GM19351 (cell line): ENCODE results near the gene KIAA1958.
"Not testable (repeated sequence)": the region's sequence is repeated elsewhere in the genome, so short reads cannot be mapped to it uniquely, and the experiment has no call there.

Experiments used
- ATAC-seq: cut with Tn5 transposase; IDR thresholded peaks from one replicate; pipeline ENCODE4 v1.9.1; 2021; ENCODE audit warnings: mild to moderate bottlenecking, moderate library complexity; ENCODE audit not compliant: unreplicated experiment

The KIAA1958 gene

DNA sequence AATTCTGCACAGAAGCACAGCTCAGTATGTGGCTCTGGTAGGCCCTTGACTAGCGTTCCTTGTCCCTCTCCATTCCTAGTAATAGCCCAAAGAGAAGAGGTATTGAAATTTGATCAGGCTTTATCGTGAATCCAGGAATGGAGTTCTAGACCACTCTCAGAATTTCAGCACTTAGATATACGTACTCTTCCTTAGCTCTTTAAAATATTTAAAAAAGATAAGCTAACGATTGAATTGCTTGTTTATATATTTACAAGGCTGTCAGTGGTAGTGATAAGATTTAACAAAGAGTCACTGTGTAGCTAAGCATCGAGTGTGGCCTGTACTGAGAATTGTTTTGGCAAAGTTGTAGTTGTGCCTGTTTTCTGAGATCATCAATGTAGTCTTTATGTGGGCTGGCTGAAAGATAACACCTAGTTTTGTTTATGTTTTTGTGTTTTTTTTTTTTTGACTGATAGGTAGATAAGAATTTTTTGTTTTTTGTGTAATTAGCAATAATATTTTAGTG, 2.5 kb downstream of the KIAA1958 start:
- no peak for ATAC-seq

DNA sequence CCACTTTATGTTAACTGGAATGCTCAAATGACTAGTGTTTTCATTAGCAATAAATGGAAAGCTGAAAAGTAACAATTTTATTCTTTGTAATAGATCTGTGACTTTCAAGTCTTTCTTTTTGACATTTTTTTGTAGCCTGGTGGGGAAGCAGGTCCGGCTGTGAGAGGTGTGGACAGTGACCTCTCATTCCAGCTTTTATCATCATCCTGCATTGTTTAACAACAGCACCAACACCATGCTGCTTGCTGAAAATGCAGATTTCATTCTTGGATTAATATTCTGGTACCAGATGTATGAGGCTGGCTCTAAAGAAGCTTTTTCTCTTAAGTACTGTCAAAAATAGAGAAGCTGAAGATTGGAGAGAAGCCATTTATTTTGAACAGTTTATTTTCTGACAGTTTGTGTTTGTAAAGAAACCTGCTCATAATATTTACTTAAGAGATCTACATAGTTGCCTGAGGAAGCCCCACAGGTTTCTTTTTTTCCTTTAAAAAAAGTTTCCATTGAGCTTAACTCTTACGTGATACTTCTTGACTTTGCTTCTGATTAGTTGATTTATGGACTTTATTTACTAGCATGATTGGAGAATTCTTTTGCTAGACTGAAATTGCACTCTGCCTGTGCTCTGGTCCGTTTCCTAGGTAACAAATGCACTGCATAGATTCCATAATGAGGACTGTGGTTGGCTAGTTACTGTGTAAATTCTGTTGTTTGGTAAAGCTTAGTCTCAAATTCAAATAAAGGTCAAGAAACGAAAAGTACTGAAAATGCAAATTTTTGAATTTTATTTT, 3.4 kb downstream of the KIAA1958 start:
- no peak for ATAC-seq

DNA sequence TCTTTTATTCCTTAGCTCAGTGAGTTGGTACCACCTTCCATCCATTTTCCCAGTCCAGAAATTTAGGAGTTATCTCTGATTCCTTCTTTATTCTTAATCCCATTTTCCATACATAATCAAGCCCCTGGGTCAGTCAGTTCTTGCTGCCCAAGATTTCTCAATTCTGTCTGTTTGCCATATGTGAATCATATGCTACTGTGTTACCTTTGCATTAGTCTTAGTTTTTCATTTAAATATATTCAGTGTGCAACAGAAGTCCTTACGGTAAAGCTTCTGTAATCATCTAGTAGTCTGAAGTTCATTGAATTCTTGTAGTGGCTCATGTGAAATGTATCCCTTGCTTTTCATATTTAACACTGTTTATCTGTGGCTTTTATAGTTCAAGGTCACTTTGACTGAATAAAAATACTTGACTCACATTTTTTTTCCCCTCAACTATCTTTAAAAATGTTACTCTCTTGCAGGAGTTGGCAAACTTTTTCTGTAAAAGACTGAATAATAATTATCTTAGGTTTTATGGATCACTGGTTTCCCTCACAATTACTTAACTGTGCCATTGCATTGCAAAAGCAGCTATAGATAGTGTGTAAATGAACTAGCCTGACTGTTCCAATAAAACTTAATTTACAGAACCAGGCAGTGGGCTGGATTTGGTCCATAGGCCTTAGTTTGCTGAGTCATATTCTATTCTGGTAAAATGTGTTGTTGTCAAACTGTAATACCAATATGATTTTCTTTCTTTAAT, 6.9 kb downstream of the KIAA1958 start:
- no peak for ATAC-seq

DNA sequence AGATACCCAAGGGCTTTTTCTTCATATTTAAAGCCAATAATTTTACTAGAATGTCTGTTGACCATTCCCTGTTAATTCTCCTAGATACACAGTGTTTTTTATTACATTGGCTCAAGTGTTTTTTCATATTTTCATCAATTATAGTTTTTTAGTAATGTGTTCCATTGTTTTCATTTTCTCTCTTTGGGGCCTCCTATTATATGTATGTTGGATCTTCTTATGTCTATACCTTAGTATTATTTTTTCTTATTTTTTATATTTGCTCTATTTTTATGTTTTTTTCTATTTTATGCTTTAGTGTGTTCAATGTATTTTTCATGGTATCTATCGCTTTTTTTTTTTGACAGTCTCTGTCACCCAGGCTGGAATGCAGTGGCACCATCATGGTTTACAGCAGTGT, 7.5 kb downstream of the KIAA1958 start:
- no peak for ATAC-seq

DNA sequence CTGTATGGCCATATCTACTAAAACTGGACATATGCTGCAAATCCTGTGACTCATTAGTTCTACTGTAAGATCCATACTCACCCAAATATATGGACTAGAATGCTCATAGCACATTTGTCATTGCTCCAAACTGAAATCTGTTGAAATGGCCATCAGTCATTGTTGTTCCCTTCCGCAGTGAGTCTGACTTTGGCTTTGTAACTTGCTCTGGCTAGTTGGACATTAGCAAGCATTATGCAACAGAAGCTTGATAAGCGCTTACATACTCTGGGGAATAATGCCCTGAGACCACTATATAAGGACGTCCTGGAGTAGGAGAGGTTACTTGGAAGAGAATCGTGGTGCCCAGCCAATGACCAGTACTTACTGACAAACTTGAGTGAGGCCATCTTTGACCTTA, 9.0 kb downstream of the KIAA1958 start:
- ATAC-seq: no peak

DNA sequence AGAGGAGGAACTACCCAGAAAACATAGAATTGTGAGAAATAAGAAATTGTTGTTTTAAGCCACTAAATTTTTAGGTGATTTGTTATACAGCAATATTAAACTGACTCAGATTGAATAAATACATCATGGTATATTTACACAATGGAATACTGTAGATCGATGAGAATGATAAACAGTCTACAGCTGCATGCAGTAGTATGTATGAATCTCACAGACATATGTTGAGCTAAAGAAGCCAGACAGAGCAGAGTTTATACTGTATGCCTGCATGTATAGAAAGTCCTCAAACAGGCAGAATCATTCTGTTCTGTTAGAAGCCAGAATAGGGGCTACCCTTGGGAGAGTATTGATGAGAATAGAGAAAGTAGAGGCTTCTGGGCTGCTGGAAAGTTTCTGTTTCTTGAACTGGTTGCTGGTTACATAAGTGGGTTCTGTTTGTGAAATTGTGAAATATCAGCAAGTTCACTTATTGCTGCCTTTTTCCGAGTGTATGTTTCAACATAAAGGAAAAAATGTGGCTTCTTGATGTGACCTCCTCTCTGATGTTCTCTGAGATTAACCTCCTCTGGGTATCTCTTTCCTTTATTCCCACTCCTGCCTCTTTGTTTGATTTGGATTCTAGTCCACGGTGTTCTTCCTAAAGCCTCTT, 9.6 kb downstream of the KIAA1958 start:
- no peak for ATAC-seq

DNA sequence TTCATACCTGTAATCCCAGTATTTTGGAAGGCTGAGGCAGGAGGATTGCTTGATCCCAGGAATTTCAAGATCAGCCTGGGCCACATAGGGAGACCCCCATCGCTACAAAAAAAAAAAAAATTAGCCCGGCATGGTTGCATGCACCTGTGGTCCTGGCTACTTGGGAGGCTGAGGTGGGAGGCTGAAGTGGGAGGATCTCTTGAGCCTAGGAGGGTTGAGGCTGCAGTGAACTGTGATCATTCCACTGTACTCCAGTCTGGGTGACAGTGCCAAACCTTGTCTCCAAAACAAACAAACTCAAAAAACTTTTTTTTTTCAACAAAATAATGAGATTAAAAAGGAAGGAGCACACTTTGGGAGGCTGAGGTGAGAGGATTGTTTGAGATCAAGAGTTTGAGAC, 14.2 kb downstream of the KIAA1958 start:
- no peak for ATAC-seq

DNA sequence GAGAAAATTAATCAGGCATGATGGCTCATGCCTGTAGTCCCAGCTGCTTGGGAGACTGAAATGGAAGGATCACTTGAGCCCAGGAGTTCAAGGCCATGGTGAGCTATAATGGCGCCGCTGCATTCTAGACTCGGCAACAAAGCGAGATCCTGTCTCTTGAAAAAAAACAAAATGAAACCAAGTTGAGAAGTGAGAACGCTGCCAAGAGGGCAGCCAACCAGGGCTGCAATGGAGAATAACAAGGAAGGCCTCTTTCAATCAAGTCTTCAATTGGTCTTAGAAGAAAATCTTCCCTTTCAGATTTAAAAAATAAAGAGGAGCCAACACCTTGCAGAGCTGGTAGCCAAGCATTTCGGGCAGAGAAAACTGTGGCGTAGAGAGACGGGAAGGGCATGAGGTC, 14.7 kb downstream of the KIAA1958 start:
- ATAC-seq: no peak

DNA sequence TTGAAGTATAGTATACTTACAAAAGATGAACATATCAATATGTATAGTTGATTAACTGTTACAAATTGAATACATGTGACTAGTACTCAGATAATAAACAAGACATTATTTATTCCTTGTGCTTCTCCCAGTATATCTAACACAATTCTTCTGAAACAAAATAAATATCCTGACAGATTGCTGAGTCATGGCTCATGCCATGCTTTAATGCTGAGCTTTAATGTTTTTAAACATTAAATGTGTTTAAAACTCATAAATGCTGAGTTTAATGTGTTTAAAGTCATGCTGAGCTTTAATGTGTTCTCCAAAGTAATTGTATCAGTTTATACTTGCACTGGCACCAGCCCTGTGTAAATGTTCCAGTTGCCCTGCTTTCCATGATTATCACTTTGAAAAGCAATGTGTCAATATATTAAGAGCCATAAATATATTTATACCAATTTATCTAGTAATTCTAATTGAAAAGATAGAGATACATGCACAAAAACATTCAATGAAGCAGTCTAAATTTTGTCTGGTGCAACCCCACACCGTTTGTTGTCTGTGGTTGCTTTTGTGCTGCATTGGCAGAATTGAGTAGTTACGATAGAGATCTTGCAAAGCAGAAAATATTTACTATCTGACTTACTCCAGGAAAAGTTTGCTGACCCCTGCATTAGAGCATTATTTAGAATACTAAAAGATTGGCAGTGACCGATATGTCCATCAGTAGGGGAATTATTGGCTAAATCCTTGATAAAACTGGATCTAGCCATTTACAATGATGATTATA, 15.7 kb downstream of the KIAA1958 start:
- no peak for ATAC-seq

DNA sequence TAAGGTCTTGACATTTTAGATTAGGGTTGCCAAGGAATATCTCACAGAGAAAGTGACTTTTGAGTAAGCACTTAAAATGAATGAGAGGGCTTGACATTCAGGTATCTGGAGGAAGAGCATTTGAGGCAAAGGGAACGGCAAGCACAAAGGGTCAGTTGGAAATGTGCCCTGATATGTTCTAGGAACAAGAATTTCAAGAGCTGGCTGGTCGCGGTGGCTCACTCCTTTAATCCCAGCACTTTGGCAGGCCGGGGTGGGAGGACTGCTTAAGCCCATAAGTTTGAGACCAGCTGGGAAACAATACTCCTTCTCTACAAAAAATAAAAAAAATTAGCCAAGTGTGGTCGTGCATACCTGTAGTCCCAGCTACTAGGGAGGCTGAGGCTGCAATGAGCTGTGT, 16.5 kb downstream of the KIAA1958 start:
- no peak for ATAC-seq

DNA sequence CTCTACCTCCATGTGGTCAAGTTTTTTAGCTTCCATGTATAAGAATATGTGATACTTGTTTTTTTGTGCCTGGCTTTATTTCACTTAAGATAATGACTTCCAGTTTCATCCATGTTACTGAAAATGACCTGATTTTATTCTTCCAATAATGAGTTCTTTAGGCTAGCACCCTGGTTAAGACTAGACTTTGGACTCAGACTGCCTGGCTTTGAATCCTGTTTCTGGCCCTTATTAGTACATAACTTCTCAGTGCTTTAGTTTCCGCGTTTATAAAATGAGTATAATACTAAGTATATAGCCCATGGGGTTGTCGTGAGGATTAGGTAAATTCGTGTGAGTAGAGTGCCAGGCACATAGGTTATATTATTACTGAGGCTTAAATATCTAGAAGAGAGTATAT, 18.5 kb downstream of the KIAA1958 start:
- ATAC-seq: no peak

DNA sequence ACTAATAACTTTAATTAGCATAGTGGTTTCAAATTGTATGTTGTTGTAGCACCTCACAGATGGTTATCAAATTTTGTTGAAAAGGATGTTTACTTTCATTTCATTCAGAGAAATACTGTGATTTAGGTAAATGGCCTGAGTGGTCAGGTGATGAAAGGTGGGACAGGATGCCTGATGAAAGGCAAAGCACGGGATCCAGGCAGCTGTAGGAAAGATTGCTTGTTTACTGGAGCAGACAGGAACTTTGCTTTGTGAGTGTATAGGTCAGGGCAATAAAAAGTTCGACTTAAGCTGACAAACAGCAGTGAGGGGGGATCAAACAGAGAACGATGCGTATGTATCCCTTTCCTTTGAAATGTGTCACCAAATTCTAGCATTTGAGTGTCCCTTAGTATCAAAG, 19.0 kb downstream of the KIAA1958 start:
- ATAC-seq: no peak

DNA sequence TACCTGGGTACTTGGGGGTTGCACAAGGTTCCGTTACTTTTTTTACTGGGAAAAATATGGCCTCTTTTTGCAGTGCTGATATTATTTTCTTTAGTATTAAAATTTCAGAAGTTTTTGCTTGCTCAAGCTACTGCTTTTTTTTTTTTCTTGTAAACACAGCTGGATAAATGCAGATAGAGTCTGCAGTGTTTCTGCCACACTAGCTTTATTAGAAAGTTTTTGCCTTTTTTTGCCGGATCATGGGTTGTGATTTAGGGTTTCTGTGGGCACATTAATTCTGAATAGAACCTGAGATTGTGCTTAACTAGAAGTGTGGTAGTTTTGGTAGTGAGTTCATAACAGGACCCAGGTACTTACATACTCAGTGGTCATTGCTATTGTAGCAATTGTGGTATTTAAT, 19.9 kb downstream of the KIAA1958 start:
- no peak for ATAC-seq

DNA sequence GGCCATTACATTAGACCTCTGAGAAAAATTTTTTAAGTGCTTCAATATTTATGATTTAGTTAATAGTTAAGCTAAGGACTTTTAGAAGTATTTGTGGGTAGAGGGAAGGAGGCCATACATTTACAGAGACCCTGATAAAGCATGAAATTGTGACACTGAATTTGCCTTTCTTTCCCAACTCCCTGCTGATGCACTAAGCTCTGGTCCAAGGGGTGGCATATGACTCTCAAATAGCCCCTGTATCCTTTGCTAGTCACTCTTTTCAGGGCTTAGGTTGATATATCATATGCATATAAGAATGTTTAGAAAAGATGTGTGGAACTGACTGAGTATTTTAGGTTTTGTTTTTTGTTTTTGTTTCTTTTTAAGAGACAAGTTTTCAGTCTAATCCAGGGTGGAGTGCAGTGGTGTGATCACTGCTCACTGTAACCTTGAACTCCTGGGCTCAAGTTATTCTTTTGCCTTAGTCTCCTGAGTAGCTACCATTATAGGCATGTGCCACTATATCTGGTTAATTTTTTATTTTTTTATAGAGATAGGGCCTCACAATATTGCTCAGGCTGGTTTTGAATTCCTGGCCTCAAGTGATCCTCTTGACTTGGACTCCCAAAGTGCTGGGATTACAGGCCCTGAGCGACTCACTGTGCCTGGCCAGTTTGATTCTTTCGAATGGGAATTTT, 20.5 kb downstream of the KIAA1958 start:
- ATAC-seq: no peak

DNA sequence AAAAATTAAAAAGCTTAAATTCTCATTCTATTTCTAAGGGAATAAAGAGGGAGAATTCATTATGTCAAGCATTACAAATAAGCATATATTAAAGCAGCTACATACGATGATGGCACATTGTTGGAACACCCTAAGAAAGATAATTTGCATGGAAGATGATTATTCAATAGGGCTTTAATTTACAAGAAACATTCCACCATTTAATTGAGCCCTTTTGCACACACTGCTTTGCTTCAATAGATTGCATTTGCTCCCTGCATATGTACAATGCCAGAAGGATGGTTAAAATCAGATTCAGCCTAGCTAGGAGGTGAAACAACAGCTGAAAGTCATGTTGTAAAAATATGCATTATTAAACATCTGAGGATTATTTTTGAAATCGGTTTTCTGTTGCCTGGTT, 21.8 kb downstream of the KIAA1958 start:
- no peak for ATAC-seq

DNA sequence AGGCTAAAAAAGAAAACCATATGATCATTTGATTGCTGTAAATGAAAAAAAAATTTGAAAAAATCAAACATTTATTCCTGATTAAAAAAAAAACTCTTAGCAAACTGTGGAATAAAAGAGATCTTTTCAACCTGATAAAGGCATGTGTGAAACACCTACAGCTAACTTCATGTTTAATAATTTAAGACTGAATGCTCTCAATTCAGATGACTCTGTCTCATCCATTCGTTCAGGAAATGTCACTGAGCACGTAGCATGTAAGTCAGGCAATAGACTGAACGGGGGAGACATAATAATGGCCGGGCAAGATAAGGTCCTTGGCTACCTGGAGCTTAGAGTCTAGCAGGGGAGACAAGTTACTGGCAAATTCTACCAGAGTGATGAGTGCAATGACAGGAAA, 25.8 kb downstream of the KIAA1958 start:
- ATAC-seq: not testable (repeated sequence)

DNA sequence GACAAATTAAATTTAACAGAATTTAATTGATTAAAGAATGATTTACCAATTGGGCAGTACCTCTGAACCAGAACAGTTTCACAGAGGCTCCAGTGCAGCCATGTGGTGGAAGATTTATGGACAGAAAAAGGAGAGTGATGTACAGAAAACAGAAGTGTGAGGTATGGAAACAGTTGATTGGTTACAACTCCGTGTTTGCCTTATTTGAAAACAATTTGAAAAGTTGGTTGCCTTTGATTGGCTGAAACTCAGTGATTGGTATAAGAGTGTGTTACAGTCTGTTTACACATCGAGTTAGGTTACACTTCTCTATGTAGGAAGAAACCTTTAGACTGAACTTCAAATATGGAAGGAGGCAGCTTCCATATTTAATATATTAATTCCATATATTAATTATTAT, 30.1 kb downstream of the KIAA1958 start:
- ATAC-seq: no peak

DNA sequence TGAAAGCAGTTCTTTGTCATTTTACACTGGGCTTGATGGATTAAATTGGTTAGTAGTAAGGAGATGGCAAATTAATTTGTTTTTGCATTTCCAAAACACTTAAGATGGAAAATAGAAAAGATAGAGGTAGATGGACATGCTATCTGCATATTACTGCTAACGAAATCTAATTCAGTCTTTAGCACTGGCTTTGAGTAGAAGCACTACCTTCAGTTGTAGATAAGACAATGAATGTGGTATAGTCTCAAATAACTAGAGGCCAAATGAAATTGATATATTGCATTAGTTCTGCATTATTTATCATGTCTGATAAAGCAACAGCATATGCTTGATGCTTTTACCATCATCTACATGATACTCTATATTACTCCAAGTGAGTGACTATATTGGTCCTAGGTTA, 33.4 kb downstream of the KIAA1958 start:
- no peak for ATAC-seq

DNA sequence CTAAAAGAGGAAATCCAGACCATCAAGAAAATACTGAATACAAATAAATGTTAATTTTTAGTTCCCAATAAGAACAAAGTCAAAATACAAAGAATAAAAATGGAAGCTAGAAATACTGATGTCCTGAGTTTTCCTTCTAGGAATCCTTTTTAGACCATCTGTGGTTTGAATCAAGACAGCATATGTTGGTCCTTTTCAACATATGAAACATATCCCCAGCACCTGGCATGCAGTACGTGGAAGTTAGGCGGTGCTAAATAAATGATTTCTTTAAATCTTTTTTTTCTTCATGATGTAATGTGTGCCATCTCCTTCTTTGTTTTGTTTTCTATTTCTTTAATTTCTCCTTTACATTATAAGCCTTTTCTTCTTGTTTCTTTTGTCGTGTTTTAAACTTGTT, 34.0 kb downstream of the KIAA1958 start:
- no peak for ATAC-seq

DNA sequence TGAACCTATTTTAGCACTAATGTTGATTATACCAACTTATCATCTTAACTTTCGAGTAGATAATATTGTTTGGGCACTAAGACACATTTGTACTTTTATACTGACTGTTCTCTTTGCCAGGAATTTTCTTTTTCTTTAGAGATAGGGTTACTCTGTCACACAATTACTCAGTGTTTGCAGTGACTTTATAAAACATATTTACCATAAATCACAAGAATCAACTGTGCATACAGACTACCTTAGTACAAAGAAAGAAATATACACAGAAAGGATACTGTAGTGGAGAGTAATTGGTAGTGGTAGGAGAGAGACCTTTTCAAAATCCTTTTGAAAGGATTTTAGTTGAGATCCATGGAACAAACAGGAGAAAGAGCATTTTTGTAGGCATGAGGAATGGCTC, 40.3 kb downstream of the KIAA1958 start:
- ATAC-seq: no peak

DNA sequence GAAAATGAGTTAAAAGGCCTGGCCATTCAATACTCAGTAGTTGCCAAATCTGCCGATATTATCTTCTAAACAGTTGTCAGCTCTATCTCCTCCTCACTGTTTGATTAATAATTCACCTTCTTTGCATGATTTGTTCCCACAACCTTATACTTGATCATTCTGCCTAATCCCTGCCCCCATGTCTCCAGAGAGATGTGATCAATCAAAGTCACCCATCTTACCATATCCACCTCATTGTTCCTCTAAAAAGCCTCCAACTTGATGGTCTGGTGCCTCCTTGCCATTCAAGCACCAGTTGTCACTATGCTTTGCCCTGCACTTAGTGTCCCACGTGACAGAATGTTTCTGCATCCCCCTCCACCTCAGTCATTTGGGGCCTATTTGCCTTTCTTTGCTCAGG, 41.3 kb downstream of the KIAA1958 start:
- ATAC-seq: no peak
